Left lung (tissue), 10 donors: ENCODE results near the gene CPD. TPM values are rescaled to one million over a fixed set of nuclear protein-coding genes. Genes with fewer than 3 reads are reported as not detected.

Experiments used
- ATAC-seq: fragments of 200-7000 bp; cut with Tn5 transposase; one replicate; pipeline ENCODE4 v1.9.1; 2020; ENCODE audit warnings: moderate library complexity
- DNase-seq, 4 donors: peaks; one replicate each; pipeline ENCODE4 v3.0.0-alpha.2; 2013 to 2020
- H3K27ac ChIP-seq, 2 donors: fragments of 200-600 bp; sonication (generic) in 1 of 2; one replicate each; pipeline versions ENCODE4 v1.5.0 to v1.8.0; 2020 to 2021
- H3K27me3 ChIP-seq, 2 donors: fragments of 200-600 bp; sonication (generic) in 1 of 2; one replicate each; pipeline versions ENCODE4 v1.5.0 to v1.8.0; 2020 to 2021
- H3K36me3 ChIP-seq, 2 donors: fragments of 200-600 bp; sonication (generic) in 1 of 2; one replicate each; pipeline versions ENCODE4 v1.5.0 to v1.8.0; 2020 to 2021
- H3K4me1 ChIP-seq, 2 donors: fragments of 200-600 bp; one replicate each; pipeline ENCODE4 v1.8.0; 2021
- H3K4me3 ChIP-seq, 2 donors: fragments of 200-600 bp; sonication (generic) in 1 of 2; one replicate each; pipeline versions ENCODE4 v1.5.0 to v1.8.0; 2020 to 2021; ENCODE audit warnings: mild to moderate bottlenecking in 1 of 2
- H3K9me3 ChIP-seq, 2 donors: fragments of 200-600 bp; sonication (generic) in 1 of 2; one replicate each; pipeline versions ENCODE4 v1.5.0 to v1.8.0; 2020 to 2021
- CTCF ChIP-seq, 2 donors: fragments of 200-600 bp; sonication (generic) in 1 of 2; IDR thresholded peaks; one replicate each; pipeline versions ENCODE4 v1.5.0 to v1.8.0; 2021; ENCODE audit warnings: antibody characterized with exemption in 2 of 2
- intact Hi-C, 2 donors: fragments of 100-400 bp; cut with DNase I; formaldehyde crosslinking; loops; one replicate each; pipeline versions ENCODE4 v1.11.2 to v1.14.2; 2022
- polyA plus RNA-seq, 6 donors: library from polyadenylated mRNA; unstranded; fragments of 120-200 nt; gene quantifications; one replicate each; pipeline ENCODE4 v1.2.1, GENCODE V29; 2013; ENCODE audit not compliant: insufficient read length in 6 of 6
- total RNA-seq, 2 donors: library from RNA; stranded (reverse); fragmentation: NEBNext Ultra II Directional; extraction: Animal tissue kit (Norgen Biotek cat#: 25700); gene quantifications; one replicate each; pipeline ENCODE4 v1.2.1, GENCODE V29; 2021
- donor health status: DM: no; HTN: yes; CAD: no.
- donor health status: DM: no; HTN: no; CAD: no.

Gene CPD
- total and polyA plus RNA-seq, 8 donors = 48.5 to 124 (median 53.9) TPM

GRCh38 chr17:30343796-30344195 lies 34.9 kb upstream of the CPD start:
- intact Hi-C loops = no loop called here
- H3K36me3 ChIP-seq = no peaks in the 10 kb centered on the region
- peak overlapping the region; percentile 61 to 86 for H3K27ac ChIP-seq
- TF ChIP-seq CTCF (IDR thresholded peaks at IDR 0.05) = no peak
- H3K4me3 ChIP-seq = no peak overlapping the region
- ATAC-seq (no peak), DNase-seq (no peak)
- H3K27me3 ChIP-seq = no peaks in the 10 kb centered on the region
- H3K9me3 ChIP-seq = no peaks in the 10 kb centered on the region
- H3K4me1 ChIP-seq = peaks cover 12 to 55% of the 10 kb centered on the region in 2 donors

- Histone ChIP-seq H3K4me3 (no peak overlapping the region), H3K9me3 (no peaks in the 10 kb centered on the region), H3K27ac (peak overlapping the region; percentile 61 to 86), H3K4me1 (peaks cover 12 to 51% of the 10 kb centered on the region in 2 donors), H3K36me3 (no peaks in the 10 kb centered on the region), H3K27me3 (no peaks in the 10 kb centered on the region)
- peak; percentile 18 to 79 (median 40) for DNase-seq
- intact Hi-C loops = no loop called here
- peak; percentile 59 for ATAC-seq
- no peak for TF ChIP-seq CTCF (IDR thresholded peaks at IDR 0.05)
Observed at GRCh38 chr17:30344283-30345088, 34.2 kb upstream of the CPD start.

- intact Hi-C loops = no loop called here
- peaks cover 12 to 46% of the 10 kb centered on the region in 2 donors for H3K4me1 ChIP-seq
- H3K4me3 ChIP-seq = no peak overlapping the region
- no peak for ATAC-seq
- no peaks in the 10 kb centered on the region for H3K27me3 ChIP-seq
- H3K27ac ChIP-seq = peak overlapping the region; percentile 61 to 86
- no peaks in the 10 kb centered on the region for H3K36me3 ChIP-seq
- no peak for TF ChIP-seq CTCF (IDR thresholded peaks at IDR 0.05)
- no peak for DNase-seq
- H3K9me3 ChIP-seq = no peaks in the 10 kb centered on the region
Observed at GRCh38 chr17:30345089-30345433, 33.7 kb upstream of the CPD start.

GRCh38 chr17:30345527-30346075 lies 33.1 kb upstream of the CPD start:
- intact Hi-C loops = no loop called here
- Histone ChIP-seq H3K27me3 (no peaks in the 10 kb centered on the region), H3K4me3 (no peak overlapping the region), H3K27ac (peak overlapping the region in 1 of 2 donors; percentile 86), H3K4me1 (peaks cover 12 to 46% of the 10 kb centered on the region in 2 donors), H3K9me3 (no peaks in the 10 kb centered on the region), H3K36me3 (no peaks in the 10 kb centered on the region)
- ATAC-seq = no peak
- DNase-seq = no peak
- no peak for TF ChIP-seq CTCF (IDR thresholded peaks at IDR 0.05)

GRCh38 chr17:30346221-30346795 lies 32.4 kb upstream of the CPD start:
- Histone ChIP-seq H3K27ac (peak overlapping the region in 1 of 2 donors; percentile 86), H3K4me3 (no peak overlapping the region), H3K4me1 (peaks cover 12 to 44% of the 10 kb centered on the region in 2 donors), H3K36me3 (no peaks in the 10 kb centered on the region), H3K9me3 (no peaks in the 10 kb centered on the region), H3K27me3 (no peaks in the 10 kb centered on the region)
- ATAC-seq (no peak), DNase-seq (no peak)
- TF ChIP-seq CTCF (IDR thresholded peaks at IDR 0.05) = no peak
- intact Hi-C loops = no loop called here
